ENCODE data around the gene EGFR.

The EGFR gene

DNA sequence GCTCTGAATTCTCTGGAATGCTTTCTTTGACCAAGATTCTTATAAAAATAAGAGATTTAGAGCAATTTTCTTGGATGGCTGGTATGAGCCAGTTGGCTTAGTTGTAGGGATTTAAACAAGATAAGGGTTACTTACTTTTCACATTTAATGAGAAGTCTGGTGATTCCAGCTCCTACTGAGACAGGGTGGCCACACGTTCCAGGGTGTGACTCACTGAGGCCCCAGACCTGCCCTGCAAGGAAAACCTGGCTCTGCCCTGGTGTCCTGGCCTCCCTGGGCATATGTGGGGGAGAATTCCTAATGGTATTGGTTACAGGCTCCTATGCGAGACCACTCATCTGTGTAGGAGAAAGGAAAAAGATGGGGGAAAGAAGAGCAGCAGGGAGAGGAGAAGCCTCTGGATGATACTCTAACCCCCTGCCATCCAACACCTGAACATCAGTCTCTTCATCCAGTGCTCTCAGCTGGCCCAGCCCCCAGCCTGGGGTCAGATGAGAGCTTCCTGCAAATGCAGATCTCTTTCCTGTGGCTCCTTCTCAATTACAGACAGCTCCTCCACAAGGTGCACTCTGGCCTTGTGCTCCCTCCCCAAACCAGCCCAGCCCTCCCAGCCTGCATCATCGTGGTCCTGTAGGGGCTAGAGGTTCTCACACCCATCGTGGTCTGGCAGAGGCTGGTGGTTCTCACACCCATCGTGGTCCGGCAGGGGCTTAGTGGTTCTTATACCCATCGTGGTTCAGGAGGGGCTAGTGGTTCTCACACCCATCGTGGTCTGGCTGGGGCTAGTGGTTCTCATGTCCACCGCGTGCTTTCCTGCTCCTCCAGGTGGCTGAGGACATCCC, 139.9 kb downstream of the EGFR start:
- H3K27me3 ChIP-seq (ENCODE audit: low read depth, low read length): 0 out of 2 replicates have a peak, but pooled peaks cover 8% of the 10 kb centered on the region
- no peak overlapping the region for H3K27ac ChIP-seq (ENCODE audit: low read length)
- H3K9ac ChIP-seq (ENCODE audit: low read length): no peak overlapping the region
- H3K4me3 ChIP-seq (ENCODE audit: low read length): no peak overlapping the region
- H3K36me3 ChIP-seq (replicated peaks; ENCODE audit: low read depth, low read length): no peaks in the 10 kb centered on the region
- TF ChIP-seq CTCF (IDR thresholded peaks at IDR 0.05; ENCODE audit: low read depth, low read length) (no peak), EZH2phosphoT487 (IDR thresholded peaks at IDR 0.05; ENCODE audit: low read depth) (no peak)
- H4K20me1 ChIP-seq (ENCODE audit: insufficient read depth, low read length): no peaks in the 10 kb centered on the region
- H2AFZ ChIP-seq (ENCODE audit: low read depth, low read length): no peak overlapping the region
- no peaks in the 10 kb centered on the region for H3K4me1 ChIP-seq (ENCODE audit: low read length)
- no peak overlapping the region for H3K4me2 ChIP-seq (ENCODE audit: low read length)
- no peaks in the 10 kb centered on the region for H3K9me3 ChIP-seq (ENCODE audit: insufficient read depth, low read length)
- no peaks in the 10 kb centered on the region for H3K79me2 ChIP-seq (ENCODE audit: low read length)

- H3K4me3 ChIP-seq (ENCODE audit: low read length): no peak overlapping the region
- H3K9me3 ChIP-seq (ENCODE audit: insufficient read depth, low read length): no peaks in the 10 kb centered on the region
- H2AFZ ChIP-seq (ENCODE audit: low read depth, low read length): no peak overlapping the region
- no peak overlapping the region for H3K27ac ChIP-seq (ENCODE audit: low read length)
- no peaks in the 10 kb centered on the region for H4K20me1 ChIP-seq (ENCODE audit: insufficient read depth, low read length)
- H3K79me2 ChIP-seq (ENCODE audit: low read length): no peaks in the 10 kb centered on the region
- peaks cover 14% of the 10 kb centered on the region; the same call in 1 of the 2 replicates for H3K27me3 ChIP-seq (ENCODE audit: low read depth, low read length)
- H3K36me3 ChIP-seq (replicated peaks; ENCODE audit: low read depth, low read length): no peaks in the 10 kb centered on the region
- H3K4me1 ChIP-seq (ENCODE audit: low read length): no peaks in the 10 kb centered on the region
- H3K4me2 ChIP-seq (ENCODE audit: low read length): no peak overlapping the region
- TF ChIP-seq CTCF (IDR thresholded peaks at IDR 0.05; ENCODE audit: low read depth, low read length) (no peak), EZH2phosphoT487 (IDR thresholded peaks at IDR 0.05; ENCODE audit: low read depth) (no peak)
- no peak overlapping the region for H3K9ac ChIP-seq (ENCODE audit: low read length)
Observed at GRCh38 chr7:55160539-55160938, 141.7 kb downstream of the EGFR start.

DNA sequence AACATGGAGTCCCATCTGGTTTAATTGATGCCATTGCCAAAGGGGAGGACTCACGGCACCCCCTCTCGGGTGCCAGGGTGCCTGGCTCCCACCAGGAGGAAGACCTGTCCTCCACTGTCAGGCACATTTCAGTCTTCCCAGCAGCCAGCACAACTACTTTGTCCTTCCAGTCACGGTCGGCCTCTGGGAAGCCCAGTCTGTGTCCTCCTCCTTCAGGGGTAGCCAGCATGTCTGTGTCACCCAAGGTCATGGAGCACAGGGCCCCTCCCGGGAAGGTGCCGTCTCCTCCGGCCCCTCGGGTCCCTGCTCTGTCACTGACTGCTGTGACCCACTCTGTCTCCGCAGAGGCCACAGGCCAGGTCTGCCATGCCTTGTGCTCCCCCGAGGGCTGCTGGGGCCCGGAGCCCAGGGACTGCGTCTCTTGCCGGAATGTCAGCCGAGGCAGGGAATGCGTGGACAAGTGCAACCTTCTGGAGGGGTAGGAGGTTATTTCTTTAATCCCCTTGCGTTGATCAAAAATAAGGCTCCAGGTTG, 142.4 kb downstream of the EGFR start:
- Histone ChIP-seq H3K27me3 (ENCODE audit: low read depth, low read length) (peaks cover 14% of the 10 kb centered on the region; the same call in 1 of the 2 replicates), H3K36me3 (replicated peaks; ENCODE audit: low read depth, low read length) (no peaks in the 10 kb centered on the region), H2AFZ (ENCODE audit: low read depth, low read length) (no peak overlapping the region), H3K9me3 (ENCODE audit: insufficient read depth, low read length) (no peaks in the 10 kb centered on the region), H3K27ac (ENCODE audit: low read length) (no peak overlapping the region), H3K9ac (ENCODE audit: low read length) (no peak overlapping the region), H3K4me3 (ENCODE audit: low read length) (no peak overlapping the region), H4K20me1 (ENCODE audit: insufficient read depth, low read length) (no peaks in the 10 kb centered on the region), H3K79me2 (ENCODE audit: low read length) (no peaks in the 10 kb centered on the region), H3K4me1 (ENCODE audit: low read length) (no peaks in the 10 kb centered on the region), H3K4me2 (ENCODE audit: low read length) (no peak overlapping the region)
- no peak for TF ChIP-seq CTCF (IDR thresholded peaks at IDR 0.05; ENCODE audit: low read depth, low read length)
- no peak for TF ChIP-seq EZH2phosphoT487 (IDR thresholded peaks at IDR 0.05; ENCODE audit: low read depth)

GRCh38 chr7:55162476-55162875, 143.7 kb downstream of the EGFR start:
- Histone ChIP-seq H3K9ac (ENCODE audit: low read length) (no peak overlapping the region), H3K4me3 (ENCODE audit: low read length) (no peak overlapping the region), H3K79me2 (ENCODE audit: low read length) (no peaks in the 10 kb centered on the region), H2AFZ (ENCODE audit: low read depth, low read length) (no peak overlapping the region), H3K4me1 (ENCODE audit: low read length) (no peaks in the 10 kb centered on the region), H3K4me2 (ENCODE audit: low read length) (no peak overlapping the region), H3K36me3 (replicated peaks; ENCODE audit: low read depth, low read length) (no peaks in the 10 kb centered on the region), H3K27me3 (ENCODE audit: low read depth, low read length) (peaks cover 14% of the 10 kb centered on the region; the same call in 1 of the 2 replicates), H4K20me1 (ENCODE audit: insufficient read depth, low read length) (no peaks in the 10 kb centered on the region), H3K27ac (ENCODE audit: low read length) (no peak overlapping the region), H3K9me3 (ENCODE audit: insufficient read depth, low read length) (no peaks in the 10 kb centered on the region)
- TF ChIP-seq EZH2phosphoT487 (IDR thresholded peaks at IDR 0.05; ENCODE audit: low read depth) (no peak), CTCF (IDR thresholded peaks at IDR 0.05; ENCODE audit: low read depth, low read length) (no peak)
